Activated naive CD8-positive, alpha-beta T cell treated with anti-CD3 and anti-CD28 coated beads for 36 hours (primary cell): ENCODE data around the gene ZNF730. TPM values are rescaled to one million over a fixed set of nuclear protein-coding genes. Genes with fewer than 3 reads are reported as not detected.
"Not testable (repeated sequence)": the region's sequence is repeated elsewhere in the genome, so short reads cannot be mapped to it uniquely, and the experiment has no call there.

ENCODE experiments used
- DNase-seq: peaks from one replicate; pipeline ENCODE4 v3.0.0; 2021
- H3K27ac Mint-ChIP-seq: one replicate; pipeline ENCODE4 v1.8.0; 2022; ENCODE audit warnings: mild to moderate bottlenecking, moderate library complexity, mixed read lengths
- H3K27me3 Mint-ChIP-seq: one replicate; pipeline ENCODE4 v1.8.0; 2022; ENCODE audit warnings: mild to moderate bottlenecking, mixed read lengths
- H3K36me3 Mint-ChIP-seq: one replicate; pipeline ENCODE4 v1.8.0; 2021; ENCODE audit warnings: mild to moderate bottlenecking, mixed read lengths
- H3K4me1 Mint-ChIP-seq: one replicate; pipeline ENCODE4 v1.8.0; 2021; ENCODE audit warnings: mixed read lengths
- H3K4me3 Mint-ChIP-seq: one replicate; pipeline ENCODE4 v1.8.0; 2022; ENCODE audit warnings: mild to moderate bottlenecking, moderate library complexity, mixed read lengths
- H3K9me3 Mint-ChIP-seq: one replicate; pipeline ENCODE4 v1.8.0; 2022; ENCODE audit warnings: mixed read lengths
- total RNA-seq, 2 experiments: library from RNA; stranded (reverse); gene quantifications; one replicate each; pipeline ENCODE4 v1.2.3, GENCODE V29; 2021

Gene ZNF730
- total RNA-seq, 2 experiments from 2014 or later: 1.4 to 1.5 TPM

DNA sequence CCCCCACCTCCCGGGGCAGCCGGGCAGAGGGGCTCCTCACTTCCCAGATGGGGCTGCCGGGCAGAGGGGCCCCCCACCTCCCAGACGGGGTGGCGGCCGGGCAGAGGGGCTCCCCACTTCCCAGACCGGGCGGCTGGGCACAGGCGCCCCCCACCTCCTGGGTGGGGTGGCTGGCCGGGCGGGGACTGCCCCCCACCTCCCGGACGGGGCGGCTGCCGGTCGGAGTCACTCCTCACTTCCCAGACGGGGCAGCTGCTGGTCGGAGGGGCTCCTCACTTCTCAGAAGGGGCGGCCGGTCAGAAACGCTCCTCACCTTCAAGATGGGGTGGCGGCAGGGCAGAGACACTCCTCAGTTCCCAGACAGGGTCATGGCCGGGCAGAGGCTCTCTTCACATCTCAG is 43.9 kb downstream of the ZNF730 start:
- H3K36me3 Mint-ChIP-seq: peaks cover 2% of the 10 kb centered on the region
- no peak overlapping the region for H3K27ac Mint-ChIP-seq
- H3K4me3 Mint-ChIP-seq: no peak overlapping the region
- H3K9me3 Mint-ChIP-seq: peaks cover 24% of the 10 kb centered on the region
- no peak for DNase-seq
- no peaks in the 10 kb centered on the region for H3K4me1 Mint-ChIP-seq
- H3K27me3 Mint-ChIP-seq: no peaks in the 10 kb centered on the region

DNA sequence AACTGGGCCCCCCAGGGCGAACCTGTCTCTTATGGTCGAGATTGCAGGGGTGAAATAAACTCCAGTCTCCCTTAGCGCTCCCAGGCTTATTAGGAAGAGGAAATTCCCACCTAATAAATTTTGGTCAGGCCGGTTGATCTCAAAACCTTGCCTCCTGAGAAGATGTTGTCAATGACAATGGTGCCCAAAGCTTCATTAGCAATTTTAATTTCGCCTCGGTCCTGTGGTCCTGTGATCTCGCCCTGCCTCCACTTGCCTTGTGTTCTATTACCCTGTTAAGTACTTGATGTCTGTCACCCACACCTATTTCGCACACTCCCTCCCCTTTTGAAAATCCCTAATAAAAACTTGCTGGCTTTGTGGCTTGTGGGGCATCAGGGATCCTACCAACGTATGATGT is 51.5 kb downstream of the ZNF730 start:
- DNase-seq, H3K4me1 Mint-ChIP-seq, H3K36me3 Mint-ChIP-seq, H3K4me3 Mint-ChIP-seq, H3K27ac Mint-ChIP-seq: not testable (repeated sequence)
- peaks cover 13% of the 10 kb centered on the region for H3K9me3 Mint-ChIP-seq
- H3K27me3 Mint-ChIP-seq: peaks cover 10% of the 10 kb centered on the region

DNA sequence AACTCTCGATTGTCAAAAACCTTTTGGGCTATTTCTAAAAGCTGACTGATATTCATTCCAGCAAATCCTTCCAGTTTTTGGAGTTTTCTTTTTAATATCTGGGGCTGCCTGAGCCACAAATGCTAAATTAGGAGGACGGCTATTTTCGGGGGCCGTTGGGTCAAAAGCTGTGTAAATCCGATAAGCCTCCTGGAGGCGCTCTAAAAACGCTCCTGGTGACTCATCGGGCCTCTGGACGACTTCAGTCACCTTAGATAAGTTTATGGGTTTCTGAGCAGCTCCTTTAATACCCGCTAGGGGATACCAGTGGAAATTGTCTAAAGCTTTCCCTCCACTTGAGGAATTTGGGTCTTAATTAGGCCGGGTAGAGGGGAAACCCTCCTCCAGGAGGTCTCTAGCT is 66.4 kb downstream of the ZNF730 start:
- Mint-ChIP-seq H3K4me3 (no peak overlapping the region), H3K36me3 (no peaks in the 10 kb centered on the region), H3K27me3 (no peaks in the 10 kb centered on the region), H3K4me1 (no peaks in the 10 kb centered on the region), H3K9me3 (peaks cover 1% of the 10 kb centered on the region), H3K27ac (no peak overlapping the region)
- DNase-seq: no peak

DNA sequence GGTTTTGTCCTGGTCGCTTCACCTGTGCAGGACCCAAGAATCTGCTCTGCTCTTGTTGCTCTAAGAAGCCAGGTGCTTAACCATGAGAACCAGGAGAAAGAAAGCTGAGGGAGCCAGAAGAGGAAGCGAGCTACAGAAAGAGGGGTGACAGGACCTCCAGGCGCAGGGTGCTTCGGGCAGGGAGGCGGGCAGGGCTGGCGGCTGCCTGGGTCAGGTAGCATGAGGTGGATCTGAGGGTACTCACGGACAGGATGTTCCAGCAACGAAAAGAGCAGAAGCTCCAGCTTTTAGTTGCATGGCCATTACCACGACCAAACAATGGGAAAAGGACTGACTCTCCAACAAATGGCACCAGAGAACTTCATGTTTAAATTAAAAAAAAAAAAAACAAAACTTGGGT is 73.5 kb downstream of the ZNF730 start:
- Mint-ChIP-seq H3K27ac (no peak overlapping the region), H3K4me1 (no peaks in the 10 kb centered on the region), H3K27me3 (no peaks in the 10 kb centered on the region), H3K36me3 (no peaks in the 10 kb centered on the region), H3K4me3 (no peak overlapping the region), H3K9me3 (peaks cover 7% of the 10 kb centered on the region)
- DNase-seq: no peak

Other genes with a start within 250 kb of the ZNF730 start
- gene ZNF728, start 113.8 kb upstream of the ZNF730 start, total RNA-seq: not detected
- gene ZNF724, start 133.4 kb downstream of the ZNF730 start, total RNA-seq: 10 to 100 TPM; 12.5 to 13.9 TPM